ENCODE data around the gene C10orf143.

The C10orf143 gene

DNA sequence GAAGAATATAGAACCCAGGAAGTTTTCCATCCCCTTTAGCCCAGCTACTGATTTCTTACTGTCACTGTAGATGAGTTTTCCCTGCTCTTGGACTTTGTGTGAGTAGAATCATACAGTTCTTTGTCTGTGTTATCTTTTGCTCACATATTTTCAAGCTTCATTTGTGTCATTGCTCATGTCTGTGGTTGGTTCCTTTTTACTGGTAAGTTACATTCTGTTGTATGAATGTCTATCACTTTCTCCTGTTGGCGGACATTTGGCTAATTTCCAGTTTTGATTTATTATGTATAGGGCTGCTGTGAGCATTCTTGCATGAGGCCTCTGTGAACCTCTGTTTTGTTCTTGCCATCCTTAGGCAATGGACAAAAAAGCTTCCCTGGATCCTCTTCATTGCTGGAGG, 30.8 kb upstream of the C10orf143 start:
- H3K4me2 ChIP-seq: no peak overlapping the region

DNA sequence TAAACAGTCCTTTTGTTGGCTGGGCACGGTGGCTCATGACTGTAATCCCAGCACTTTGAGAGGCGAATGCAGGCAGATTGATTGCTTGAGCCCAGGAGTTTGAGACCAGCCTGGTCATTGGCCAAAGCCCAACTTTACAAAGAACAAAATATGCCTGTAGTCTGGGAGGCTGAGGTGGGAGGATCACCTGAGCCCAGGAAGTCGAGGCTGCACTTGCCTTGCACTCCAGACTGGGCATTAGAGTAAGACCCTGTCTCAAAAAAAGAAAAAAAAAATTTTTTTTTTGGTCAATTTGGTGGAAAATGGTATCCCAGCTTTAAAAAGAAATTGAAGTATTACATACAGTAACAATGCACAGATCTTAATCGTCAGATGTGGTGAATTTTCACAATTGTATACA, 30.4 kb upstream of the C10orf143 start:
- peaks cover 90% of the 10 kb centered on the region for H3K79me2 ChIP-seq (ENCODE audit: insufficient read depth, low read depth)
- 0 out of 2 replicates have a peak overlapping the region, but pooled peaks have one; percentile 63 for H3K4me2 ChIP-seq
- H3K36me3 ChIP-seq (ENCODE audit: insufficient read depth): no peaks in the 10 kb centered on the region
- no peak overlapping the region for H2AFZ ChIP-seq (ENCODE audit: low read depth)
- H3K27me3 ChIP-seq (ENCODE audit: insufficient read depth, low read depth): no peaks in the 10 kb centered on the region
- H4K20me1 ChIP-seq (ENCODE audit: insufficient read depth): peaks cover 21% of the 10 kb centered on the region; the same call in 1 of the 2 replicates
- H3K4me1 ChIP-seq (ENCODE audit: low read depth, poor library complexity, severe bottlenecking): peaks cover 42% of the 10 kb centered on the region
- no peak overlapping the region for H3K4me3 ChIP-seq (IDR thresholded peaks at IDR 0.05; ENCODE audit: insufficient read depth, low read depth, low read length)
- H3K27ac ChIP-seq: no peak overlapping the region
- TF ChIP-seq, protein P1, sequence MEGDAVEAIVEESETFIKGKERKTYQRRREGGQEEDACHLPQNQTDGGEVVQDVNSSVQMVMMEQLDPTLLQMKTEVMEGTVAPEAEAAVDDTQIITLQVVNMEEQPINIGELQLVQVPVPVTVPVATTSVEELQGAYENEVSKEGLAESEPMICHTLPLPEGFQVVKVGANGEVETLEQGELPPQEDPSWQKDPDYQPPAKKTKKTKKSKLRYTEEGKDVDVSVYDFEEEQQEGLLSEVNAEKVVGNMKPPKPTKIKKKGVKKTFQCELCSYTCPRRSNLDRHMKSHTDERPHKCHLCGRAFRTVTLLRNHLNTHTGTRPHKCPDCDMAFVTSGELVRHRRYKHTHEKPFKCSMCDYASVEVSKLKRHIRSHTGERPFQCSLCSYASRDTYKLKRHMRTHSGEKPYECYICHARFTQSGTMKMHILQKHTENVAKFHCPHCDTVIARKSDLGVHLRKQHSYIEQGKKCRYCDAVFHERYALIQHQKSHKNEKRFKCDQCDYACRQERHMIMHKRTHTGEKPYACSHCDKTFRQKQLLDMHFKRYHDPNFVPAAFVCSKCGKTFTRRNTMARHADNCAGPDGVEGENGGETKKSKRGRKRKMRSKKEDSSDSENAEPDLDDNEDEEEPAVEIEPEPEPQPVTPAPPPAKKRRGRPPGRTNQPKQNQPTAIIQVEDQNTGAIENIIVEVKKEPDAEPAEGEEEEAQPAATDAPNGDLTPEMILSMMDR (conservative IDR thresholded peaks at IDR 0.05; ENCODE audit: low read depth, low read length): no peak
- no peak overlapping the region for H3K9ac ChIP-seq

More for the DNA sequence above, 30.8 kb upstream of the C10orf143 start:
- Histone ChIP-seq H3K27me3 (ENCODE audit: insufficient read depth, low read depth) (no peaks in the 10 kb centered on the region), H3K27ac (no peak overlapping the region), H3K9ac (no peak overlapping the region), H3K79me2 (ENCODE audit: insufficient read depth, low read depth) (peaks cover 88% of the 10 kb centered on the region), H3K4me3 (IDR thresholded peaks at IDR 0.05; ENCODE audit: insufficient read depth, low read depth, low read length) (no peak overlapping the region), H3K4me1 (ENCODE audit: low read depth, poor library complexity, severe bottlenecking) (peaks cover 42% of the 10 kb centered on the region), H2AFZ (ENCODE audit: low read depth) (no peak overlapping the region), H4K20me1 (ENCODE audit: insufficient read depth) (peaks cover 21% of the 10 kb centered on the region; the same call in 1 of the 2 replicates), H3K36me3 (ENCODE audit: insufficient read depth) (no peaks in the 10 kb centered on the region)
- TF ChIP-seq, protein P1 (conservative IDR thresholded peaks at IDR 0.05; ENCODE audit: low read depth, low read length): no peak

DNA sequence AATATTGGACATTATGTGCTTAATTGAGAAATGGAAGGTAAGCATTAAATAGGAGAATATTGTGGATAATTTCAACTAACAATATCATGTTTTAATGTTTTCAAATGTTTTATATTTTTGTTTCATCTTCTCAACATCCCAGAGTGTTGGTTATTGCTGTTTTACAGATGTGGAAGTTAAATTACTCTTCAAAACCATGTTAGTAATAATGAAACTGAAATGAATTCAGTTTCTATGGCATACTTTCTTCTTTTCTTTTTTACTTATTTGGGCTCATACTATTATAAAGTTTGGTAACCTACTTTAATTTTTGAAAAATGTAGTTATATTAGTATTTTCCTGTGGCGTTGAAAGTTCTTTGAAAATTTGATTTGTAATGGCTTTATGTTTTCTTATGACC, 29.8 kb upstream of the C10orf143 start:
- Histone ChIP-seq H3K27me3 (ENCODE audit: insufficient read depth, low read depth) (no peaks in the 10 kb centered on the region), H3K27ac (no peak overlapping the region), H3K36me3 (ENCODE audit: insufficient read depth) (no peaks in the 10 kb centered on the region), H3K9ac (no peak overlapping the region), H3K79me2 (ENCODE audit: insufficient read depth, low read depth) (peaks cover 90% of the 10 kb centered on the region), H2AFZ (ENCODE audit: low read depth) (no peak overlapping the region), H3K4me2 (peak overlapping the region; percentile 63), H4K20me1 (ENCODE audit: insufficient read depth) (peaks cover 21% of the 10 kb centered on the region; the same call in 1 of the 2 replicates), H3K4me3 (IDR thresholded peaks at IDR 0.05; ENCODE audit: insufficient read depth, low read depth, low read length) (no peak overlapping the region), H3K4me1 (ENCODE audit: low read depth, poor library complexity, severe bottlenecking) (peaks cover 46% of the 10 kb centered on the region)
- TF ChIP-seq, protein P1 (conservative IDR thresholded peaks at IDR 0.05; ENCODE audit: low read depth, low read length): no peak

DNA sequence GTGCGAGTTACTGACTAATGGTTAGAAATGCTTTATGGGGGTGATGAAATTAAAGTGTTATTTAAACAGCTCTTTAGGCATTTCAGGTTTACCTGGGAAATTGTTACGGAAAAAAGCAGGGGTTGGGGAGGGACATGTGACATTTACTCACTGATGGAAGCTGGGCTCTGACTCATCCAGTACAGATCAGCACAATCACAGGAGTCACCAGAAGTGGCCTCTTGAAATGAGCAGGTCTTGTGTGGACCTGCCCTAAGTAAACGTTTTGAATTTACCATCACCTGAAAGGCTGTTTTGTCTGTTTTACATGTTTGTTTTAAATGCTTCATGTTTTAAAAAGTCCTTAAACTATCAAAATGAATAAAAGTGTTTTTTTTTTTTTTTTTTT, 27.8 kb upstream of the C10orf143 start:
- Histone ChIP-seq H4K20me1 (ENCODE audit: insufficient read depth) (peaks cover 21% of the 10 kb centered on the region; the same call in 1 of the 2 replicates), H3K79me2 (ENCODE audit: insufficient read depth, low read depth) (peaks cover 72% of the 10 kb centered on the region), H3K36me3 (ENCODE audit: insufficient read depth) (no peaks in the 10 kb centered on the region), H3K4me1 (ENCODE audit: low read depth, poor library complexity, severe bottlenecking) (peaks cover 46% of the 10 kb centered on the region), H2AFZ (ENCODE audit: low read depth) (no peak overlapping the region), H3K27ac (no peak overlapping the region), H3K27me3 (ENCODE audit: insufficient read depth, low read depth) (no peaks in the 10 kb centered on the region), H3K4me2 (peak overlapping the region; percentile 98; the same call in 1 of the 2 replicates), H3K4me3 (IDR thresholded peaks at IDR 0.05; ENCODE audit: insufficient read depth, low read depth, low read length) (no peak overlapping the region), H3K9ac (no peak overlapping the region)
- TF ChIP-seq, protein P1 (conservative IDR thresholded peaks at IDR 0.05; ENCODE audit: low read depth, low read length): no peak

Measured in KMS-11 (cell line).